Brain pericyte (primary cell): Measurements from ENCODE around the gene CACHD1.
"Not testable (repeated sequence)": the region's sequence is repeated elsewhere in the genome, so short reads cannot be mapped to it uniquely, and the experiment has no call there.

Source experiments
- DNase-seq: peaks from one replicate; pipeline ENCODE4 v3.0.0-alpha.2; 2012; ENCODE audit warnings: low read depth, low spot score

CACHD1 gene

DNA sequence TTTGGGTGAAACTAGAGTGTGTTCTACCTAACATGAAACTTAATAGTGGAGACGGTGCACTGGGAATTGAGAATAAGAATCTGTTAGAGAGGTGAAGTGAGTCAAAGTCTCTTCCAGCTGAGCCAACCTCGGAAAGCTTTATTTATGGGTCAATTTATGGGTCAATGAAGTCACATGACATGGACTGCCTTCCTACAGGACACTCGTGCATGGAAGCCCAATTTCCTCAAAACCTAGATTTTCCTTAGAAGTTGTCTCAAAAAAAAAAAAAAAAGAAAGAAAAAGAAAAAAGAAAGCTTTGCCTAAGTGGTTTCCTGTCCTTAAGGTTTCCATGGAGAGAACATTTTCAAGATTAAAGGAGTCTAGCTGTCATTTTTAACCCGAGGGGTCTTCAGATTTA lies 26.7 kb downstream of the CACHD1 start:
- no peak for DNase-seq

DNA sequence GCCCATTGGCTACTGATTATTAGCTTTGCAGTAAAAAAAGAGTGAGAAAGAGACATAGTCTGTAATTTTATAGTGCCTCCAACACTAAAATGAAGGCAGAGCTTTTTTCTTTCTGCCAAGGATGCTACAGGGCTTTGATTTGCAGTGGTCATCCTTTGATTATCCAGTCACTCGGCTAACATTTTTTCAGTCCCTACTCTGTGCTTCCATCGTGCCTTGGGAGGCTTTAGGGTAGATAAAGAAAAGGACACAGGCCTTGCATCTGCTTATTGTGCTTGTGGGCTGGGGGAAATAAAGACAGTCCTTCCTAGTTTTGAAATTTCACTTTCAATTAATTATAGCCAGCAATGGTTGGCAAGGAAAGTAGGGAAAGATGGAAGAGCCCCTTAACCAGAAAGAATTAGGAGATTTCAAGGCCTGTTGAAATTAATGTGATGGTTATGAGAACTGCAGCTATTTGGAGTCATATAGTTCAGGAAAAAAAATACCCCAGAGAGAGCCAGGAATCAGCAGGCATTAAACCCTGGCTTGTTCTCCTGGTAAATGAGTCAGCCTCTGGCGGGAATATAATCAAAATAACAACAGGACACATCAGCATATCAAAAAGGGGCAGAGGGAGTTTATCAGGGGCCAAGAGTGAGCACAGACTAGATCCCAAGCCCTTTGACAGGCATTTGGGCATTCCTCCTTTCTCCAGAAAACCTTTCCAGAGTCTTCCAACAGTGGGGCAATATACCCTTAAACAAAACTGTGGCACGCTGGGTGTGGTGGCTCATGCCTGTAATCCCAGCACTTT lies 27.4 kb downstream of the CACHD1 start:
- DNase-seq, result no peak

DNA sequence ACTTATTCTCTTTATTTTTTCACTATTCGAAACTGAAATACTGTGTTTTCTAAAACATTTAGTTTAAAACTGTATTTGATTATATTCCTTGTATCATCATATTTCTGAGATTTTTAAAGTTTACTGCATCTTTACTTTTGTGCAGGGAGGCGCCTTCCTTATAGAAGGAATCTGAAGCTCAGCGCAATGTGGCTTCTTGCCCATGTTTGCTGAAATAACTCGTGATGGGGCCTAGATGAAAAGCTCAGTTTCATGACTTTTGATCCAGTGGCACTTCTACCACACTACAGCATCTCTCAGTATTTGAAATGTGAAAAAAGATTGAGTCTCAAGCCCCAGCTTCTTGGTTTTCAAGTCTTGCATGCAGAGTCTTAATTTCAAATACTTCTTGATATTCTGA lies 28.4 kb downstream of the CACHD1 start:
- no peak for DNase-seq

DNA sequence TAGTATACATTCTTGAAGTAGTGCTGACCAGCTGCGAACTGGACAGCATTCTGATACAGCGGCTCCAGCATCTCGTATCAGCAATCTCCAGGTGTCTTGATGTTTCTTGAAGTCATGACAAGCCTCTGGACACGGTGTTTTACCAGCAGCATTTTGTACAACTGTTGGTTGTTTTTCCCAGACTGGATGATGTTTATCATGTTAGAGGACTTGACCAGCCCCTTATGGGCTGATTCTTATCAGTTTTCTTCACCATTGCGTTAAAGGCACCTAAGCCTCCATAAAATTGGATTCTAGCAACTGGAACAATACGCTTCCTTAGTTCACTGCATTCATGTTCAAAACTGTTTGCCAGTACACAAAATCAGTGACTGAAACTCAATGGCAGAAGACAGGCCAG lies 29.1 kb downstream of the CACHD1 start:
- DNase-seq, result no peak

DNA sequence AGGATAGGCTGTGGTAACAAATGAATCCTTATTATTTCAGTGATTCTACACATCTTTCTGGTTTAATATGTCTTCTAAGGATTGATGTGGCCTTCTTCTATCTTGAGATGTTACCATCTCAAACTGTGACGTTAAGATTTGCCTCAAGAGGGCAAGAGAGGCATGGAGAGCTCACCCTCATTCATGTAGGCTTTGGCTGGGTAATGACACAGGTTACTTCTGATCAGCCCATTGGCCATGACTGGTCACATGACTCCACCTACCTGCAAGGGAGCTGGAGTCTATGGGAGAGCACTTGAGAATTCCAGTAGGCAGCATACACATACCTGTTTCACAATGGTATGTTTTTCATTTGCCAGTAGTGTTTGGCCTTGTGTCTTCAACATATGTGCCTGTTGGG lies 30.0 kb downstream of the CACHD1 start:
- no peak for DNase-seq

DNA sequence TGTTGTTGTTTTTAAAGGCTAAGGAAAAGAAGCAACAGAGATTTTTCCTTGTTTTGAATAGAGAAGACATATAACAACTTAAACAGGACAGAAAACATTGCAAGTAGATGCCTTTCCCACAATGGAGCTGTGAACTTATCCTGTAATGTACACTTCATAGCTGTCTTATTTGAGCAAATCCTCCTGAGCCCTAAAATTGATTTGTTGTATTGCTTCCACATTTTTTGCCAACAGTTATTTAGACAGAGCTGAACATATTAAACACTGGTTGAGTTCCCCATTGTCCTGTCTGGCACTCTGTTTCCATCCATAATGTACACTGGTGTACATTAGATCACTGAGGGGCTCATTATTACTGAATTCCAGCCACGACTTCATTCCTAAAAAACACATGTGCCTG lies 32.2 kb downstream of the CACHD1 start:
- DNase-seq, result no peak

DNA sequence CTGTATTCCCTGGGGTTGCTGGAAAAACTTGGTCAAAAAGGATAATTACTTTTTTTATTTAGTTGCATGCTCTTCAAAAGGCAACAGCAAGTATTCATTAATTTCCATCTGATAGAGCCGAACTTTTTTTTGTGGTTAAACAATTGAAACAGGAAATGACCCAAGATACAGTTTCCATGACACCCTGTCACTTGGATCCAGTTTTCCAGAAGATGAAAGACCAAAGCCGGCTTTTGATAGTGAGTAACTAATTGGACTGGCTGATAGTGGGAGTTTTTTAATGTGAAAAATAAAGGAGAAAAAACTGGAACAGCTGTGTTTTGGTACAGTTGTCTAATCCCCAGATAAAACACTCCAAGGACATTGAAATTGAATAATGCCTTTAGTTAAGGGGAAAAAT lies 33.0 kb downstream of the CACHD1 start:
- no peak for DNase-seq

DNA sequence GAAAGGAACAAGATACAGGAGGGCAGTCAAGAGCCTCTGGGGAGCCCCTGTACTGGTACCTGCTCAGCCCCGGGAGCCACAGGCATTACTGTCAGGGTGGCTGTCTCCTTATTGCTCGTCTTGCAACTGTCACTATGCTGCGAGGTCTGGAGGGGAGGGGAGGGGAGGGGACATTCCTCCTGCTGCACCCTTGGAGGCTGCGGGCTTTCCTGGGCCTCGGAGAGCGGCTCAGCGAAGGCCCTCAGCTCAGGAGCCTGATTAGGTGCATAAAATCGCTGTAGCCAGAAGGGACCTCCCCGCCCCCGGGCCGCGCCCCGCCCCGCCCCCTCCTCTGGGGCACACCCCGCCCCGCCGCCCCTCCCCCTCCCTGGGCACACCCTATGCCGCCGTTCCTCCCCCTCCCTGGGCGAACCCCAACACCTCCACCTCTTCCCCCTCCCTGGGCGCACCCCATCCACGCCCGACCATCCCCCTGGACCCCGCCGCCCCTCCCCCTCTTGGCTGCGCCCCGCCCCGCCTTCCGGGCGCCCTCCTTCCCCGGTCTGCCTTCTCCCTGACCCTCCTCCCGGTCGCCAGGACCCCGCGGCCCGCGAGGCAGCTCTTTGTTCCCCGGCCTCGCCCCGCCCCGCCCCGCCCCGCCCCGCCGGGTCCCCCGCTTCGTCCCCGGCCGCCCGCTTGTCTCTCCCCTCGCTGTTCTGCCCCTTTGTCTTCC lies 35.5 kb downstream of the CACHD1 start:
- DNase-seq, result no peak

DNA sequence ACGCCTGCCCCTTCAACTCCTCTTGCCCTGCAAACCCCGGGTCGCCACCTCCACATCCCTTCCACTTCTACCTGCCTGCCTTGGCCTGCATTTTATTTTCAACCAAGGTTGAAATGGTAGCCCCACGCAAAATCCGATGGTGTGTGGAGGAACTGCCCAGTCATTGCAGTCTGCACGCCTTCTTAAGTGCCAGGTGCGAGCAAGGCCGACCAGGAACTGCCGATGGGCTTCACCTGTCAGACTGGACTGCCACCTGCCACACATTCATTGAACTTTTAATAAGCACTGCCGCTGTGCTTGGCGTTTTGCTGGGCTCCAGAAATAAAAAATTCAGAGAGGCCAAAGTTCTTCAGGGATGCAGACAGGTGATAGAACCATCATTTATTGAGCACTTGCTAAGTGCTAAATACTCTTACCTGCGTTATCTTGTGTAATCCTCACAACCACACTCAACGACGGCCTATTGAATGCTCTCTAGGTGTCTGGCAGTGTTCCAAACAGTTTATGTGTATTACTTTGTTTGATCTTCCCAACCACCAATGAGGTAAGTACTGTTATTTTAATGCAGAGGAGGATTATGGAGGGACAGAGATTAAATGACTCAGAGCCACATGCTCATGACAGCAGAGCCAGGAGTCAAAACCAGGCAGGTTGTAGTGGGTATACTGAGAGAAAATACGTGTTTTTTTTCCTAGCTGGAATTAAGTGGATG lies 36.2 kb downstream of the CACHD1 start:
- no peak for DNase-seq

DNA sequence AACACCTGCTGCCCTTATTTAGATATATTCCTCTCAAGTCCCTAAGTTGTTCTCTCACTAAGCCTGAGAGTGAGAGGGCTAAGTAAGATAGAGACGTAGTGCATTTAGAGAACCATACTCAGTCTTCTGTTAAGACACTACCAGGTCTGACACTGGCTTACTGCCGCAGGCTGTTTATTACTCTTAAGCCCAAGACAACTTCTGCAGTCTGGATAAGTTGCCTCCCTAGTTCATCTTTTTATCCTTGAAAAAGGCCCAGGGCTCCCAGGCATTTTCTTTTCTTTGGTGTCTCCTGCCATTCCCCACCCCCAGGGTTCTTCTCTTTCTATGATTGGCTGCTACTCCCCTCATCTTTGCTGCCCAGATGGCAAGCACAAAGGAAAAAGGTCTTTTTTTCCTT lies 38.7 kb downstream of the CACHD1 start:
- no peak for DNase-seq

DNA sequence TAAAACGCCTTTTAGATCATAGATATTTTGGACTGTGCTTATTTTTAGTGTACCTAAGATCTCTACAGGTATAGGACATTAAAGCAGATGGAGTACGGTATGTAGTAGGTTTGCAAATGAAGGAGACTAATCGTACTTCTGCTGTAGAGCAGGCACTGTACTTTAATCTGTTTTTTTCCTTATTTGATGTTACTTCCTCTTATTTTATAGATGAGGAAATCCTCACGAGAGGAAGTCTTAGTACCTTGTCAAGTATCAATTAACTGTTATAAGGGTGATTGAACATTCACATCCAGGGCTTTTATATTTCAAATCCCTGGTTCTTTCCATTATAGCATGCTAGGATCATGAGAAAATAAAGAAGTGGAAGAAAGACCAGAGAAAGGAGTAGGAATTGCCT lies 41.1 kb downstream of the CACHD1 start:
- no peak for DNase-seq

DNA sequence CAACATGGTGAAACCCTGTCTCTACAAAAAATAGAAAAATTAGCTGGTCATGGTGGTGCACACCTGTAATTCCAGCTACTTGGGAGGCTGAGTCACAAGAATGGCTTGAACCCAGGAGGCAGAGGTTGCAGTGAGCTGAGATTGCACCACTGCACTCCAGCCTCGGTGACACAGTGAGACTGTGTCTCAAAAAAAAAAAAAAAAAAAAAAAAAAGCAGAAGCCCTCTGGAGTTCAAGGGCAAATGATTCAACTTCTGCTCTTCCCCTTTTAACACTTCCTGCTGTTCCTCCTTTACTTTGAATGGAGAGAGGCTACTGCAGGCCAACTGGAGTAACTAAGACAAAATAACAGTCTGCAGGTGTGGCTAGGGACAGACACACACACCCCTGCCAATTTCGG lies 42.3 kb downstream of the CACHD1 start:
- not testable (repeated sequence) for DNase-seq

DNA sequence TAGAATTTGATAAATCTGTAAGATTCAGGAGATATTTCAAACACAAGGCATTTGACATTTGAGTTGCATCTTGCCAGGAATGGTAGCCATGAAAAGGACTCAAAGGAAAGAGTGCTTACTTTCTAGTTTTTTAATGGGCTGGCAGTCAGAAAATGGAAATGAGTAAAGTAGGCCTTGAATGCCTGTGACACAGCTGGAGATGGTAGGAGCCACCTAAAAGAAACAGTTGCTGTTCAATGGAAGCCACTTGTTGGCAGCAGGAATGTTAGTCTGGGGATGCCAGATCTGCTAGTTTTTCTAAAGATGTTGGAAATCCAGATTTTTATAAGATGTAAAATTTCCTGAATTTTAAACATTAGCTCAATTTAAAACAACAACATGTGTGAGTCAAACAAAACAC lies 43.6 kb downstream of the CACHD1 start:
- no peak for DNase-seq

DNA sequence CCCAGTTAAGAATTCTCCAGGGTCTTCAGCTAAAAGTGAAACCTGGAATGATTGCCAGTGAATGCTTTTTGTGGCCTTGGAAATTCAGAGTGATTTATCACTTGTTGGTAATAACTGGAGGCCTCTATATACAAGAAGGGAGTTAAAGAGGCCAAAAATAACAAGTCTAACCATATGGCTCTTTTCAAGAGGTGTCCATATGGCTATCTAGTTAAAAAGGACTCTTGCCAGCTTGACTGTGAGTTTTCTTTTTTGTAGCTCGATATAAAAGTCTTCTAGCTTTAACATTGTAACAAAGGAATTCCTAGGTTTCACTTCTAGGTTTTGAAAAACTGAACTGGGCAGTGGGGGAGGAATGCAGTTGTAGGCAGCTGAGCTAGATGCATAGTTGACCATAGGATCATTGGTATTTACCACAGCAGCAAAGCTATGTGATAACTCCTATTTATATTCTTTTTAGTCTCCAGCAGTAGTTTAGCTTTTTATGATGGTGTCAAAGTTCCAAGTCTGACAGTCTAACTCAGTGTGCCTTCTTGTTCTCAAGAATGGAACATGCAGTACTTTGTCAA lies 44.4 kb downstream of the CACHD1 start:
- no peak for DNase-seq

DNA sequence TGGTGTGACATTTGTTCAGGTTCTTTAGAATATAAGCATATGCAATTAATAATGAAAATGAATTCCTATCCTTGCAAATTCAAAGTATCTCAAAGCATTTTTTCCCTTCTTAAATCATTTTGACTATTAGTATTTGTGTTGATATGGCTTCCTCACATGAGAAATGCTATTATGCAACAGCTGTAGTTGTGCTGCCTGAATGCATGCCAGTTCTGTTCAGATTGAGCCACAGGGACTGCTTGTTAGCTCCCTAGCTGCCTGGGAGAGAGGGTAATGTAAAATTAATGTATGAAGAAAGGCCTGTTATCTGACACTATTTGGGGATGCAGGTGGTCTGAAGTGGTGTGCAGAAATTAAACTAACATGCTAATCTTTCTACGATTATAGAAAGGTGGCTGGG lies 45.5 kb downstream of the CACHD1 start:
- DNase-seq, result no peak

DNA sequence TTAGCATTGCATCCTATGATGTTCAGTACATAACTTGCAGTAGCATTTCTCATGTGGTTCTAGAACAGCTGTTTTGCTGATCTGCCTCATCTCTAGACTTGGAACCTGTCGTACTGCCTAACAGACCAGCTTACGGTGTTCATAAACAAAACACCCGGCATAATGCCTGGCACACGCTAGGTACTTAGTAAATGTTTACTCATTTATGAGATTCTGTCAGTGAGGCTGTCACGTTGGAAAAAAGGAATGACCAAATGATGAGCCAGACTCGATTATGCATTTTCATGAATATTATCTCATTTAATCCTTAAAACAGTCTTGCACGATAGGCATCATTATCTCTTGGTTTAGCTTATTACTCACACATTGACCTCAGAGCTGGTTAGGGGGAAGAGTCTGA lies 46.4 kb downstream of the CACHD1 start:
- DNase-seq, result no peak

DNA sequence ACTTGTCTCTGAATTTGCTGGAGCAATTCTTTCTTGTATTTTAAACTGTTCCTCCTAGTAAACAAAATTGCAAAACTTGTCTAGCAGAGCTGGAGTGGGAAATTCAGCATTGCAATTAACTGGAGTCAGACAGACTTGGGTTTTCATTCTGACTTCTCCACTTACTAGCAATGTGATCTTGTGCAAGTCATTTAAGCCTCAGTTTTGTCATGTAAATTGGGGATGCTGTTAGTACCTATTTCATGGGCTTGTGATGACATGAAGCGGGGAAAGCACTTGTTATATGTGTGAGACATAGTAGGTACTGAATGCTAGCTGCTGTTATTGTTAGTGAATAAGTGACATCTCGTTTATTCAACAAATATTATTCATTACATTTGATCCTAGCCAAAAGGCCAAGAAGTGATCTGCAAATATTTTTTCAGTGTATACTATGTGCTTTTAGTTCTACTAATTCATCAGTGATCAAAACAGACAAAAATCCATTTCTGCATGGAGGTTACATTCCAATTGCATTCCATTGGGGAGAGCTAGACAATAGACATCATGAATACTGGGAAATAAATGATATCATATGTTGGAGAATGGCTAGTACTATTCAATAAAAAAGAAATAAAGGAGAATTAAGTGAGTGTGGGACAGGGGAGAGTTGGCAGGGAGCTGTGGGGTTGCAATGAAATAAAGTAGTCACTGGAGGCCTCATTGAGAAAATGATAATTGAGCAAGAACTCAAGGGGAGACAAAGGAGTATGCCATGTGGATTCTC lies 47.1 kb downstream of the CACHD1 start:
- DNase-seq, result no peak

DNA sequence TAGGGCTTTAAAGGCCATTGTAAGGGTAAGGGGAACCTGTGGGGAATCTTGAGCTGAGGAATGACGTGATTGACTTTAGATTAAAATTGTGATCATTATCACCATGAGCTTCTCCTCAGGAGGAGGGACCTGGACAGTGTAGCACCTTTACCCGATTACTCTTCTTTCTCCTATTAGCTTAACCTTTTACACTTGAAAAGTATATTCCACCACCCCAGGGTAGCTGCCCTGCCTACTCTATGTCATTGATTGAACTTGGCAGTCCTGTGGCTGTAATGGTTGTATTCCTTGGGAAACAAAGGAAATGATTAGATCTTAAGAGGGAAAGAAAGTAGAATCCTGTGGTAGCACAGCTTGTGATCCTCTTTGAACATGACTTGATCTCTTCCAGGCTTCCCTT lies 47.7 kb downstream of the CACHD1 start:
- no peak for DNase-seq

DNA sequence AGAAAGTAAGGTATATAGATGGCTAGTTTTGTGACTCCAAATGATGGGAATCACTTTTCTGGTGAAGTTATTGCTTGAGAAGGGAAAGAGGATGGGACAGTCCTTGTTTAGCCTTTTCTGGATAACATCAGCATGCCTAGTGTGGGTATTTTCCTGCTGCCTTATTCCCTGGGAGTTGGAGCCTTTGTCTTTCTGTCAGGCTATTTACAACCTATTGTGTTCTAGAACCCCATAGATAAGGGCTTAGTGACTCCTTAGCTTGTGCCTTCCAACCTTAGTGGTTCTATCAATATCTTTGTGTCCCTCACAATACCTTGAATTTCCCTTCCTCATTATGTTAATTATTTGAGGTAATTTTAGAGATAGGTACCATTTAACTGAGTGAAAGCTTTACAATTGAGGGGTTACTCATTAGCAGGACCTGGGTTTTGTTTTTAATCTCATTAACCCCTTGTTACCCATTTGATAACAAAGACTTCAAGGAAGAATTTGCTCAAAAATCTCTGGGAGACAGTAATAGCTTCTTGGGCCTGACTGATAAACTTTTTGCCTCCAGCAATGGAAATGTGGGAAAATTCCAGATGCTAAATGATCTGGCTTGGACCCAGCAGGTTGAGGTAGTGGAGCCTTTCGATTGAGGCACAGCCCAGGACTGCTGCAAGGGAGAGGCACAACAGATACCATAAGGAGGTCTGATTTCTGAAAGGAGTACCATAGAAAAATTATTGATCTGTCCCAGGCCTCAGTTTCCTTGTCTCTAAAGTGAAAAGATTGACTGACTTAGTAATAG lies 49.0 kb downstream of the CACHD1 start:
- DNase-seq, result no peak

DNA sequence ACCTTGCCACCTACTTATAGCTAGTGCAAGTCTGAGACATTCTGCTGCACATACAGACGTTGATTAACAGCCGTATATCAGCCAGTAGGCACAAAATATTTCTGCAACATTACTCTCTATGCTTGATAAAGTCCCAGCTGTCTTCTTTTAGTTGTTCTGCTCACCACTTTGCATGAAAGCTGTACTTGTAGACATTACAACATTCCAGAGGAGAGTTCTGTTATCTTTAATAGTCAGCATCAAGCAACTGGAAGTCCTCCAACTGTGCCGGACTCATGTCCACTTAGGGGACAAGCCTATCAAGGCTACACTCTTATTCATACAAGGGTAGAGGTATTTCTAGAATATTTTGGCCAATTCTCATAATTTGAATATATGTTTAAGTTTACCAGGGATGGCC lies 50.0 kb downstream of the CACHD1 start:
- DNase-seq, result no peak

DNA sequence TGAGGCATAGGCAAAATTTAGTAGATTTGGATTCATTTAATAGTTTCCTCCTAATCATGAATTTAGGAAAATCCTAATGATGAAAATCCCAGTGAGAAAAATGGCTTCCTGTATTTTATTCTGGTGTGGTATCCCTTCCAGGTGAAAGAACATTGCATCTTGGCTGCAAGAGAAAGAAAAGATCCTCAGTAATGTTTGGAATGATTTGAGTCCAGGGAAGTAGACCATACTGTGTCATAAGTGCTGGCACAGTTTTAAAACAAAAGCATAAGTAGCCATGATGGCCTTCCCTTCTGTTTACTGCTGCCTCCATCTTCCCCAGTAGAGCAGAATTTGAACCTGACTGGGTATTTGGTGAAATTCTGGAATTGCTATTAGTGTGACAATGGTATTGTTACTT lies 52.8 kb downstream of the CACHD1 start:
- DNase-seq, result no peak
